ENCODE measurements around the gene PICK1.

DNA sequence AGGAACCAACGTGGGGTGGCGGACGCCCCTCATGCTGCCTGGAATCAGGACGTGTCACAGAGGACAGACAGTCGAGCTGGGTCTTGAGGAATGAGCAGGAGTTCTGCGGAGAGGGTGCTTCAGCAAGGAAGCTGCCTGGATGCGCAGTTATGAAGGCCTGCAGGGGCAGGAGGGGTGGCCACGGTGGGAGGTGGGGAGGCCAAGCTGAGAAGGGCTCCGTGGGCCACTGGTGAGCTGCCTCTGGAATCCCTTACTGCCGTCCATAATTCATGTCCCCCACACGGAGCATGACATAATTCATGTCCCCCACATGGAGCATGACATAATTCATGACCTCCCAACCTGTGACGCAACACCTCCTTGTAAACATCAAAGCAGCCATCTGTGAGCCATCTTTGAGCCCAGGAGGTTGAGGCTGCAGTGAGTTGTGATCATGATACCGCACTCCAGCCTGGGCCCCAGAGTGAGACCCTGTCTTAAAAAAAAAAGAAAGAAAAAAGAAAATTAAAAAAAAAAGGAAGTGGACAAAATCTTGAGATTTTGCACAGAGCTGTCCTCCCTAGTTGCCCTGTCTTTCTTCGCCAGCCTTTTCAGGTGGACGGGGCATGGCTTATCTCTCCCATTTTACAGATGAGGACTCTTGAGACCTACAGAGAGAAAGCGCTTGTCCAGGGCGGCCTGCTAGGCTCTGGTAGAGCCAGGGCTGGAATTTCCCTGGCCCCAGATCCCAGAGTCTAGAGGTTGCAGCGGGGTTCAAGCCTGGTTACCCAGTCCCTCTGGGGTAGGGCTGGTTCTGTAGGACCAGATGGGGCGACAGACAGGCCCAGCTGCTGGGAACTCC lies 24.3 kb upstream of the PICK1 start:
- TF ChIP-seq, protein P1, sequence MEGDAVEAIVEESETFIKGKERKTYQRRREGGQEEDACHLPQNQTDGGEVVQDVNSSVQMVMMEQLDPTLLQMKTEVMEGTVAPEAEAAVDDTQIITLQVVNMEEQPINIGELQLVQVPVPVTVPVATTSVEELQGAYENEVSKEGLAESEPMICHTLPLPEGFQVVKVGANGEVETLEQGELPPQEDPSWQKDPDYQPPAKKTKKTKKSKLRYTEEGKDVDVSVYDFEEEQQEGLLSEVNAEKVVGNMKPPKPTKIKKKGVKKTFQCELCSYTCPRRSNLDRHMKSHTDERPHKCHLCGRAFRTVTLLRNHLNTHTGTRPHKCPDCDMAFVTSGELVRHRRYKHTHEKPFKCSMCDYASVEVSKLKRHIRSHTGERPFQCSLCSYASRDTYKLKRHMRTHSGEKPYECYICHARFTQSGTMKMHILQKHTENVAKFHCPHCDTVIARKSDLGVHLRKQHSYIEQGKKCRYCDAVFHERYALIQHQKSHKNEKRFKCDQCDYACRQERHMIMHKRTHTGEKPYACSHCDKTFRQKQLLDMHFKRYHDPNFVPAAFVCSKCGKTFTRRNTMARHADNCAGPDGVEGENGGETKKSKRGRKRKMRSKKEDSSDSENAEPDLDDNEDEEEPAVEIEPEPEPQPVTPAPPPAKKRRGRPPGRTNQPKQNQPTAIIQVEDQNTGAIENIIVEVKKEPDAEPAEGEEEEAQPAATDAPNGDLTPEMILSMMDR (IDR thresholded peaks at IDR 0.05; ENCODE audit: extremely low read depth in 1 of 2, insufficient read depth in 1 of 2, low read depth in 1 of 2, low read length in 2 of 2), result no peak
- TF ChIP-seq MYC (IDR thresholded peaks at IDR 0.05; ENCODE audit: low read depth, low read length) (no peak), POLR2AphosphoS5 (IDR thresholded peaks at IDR 0.05; ENCODE audit: insufficient read depth, low read depth, low read length) (no peak), EZH2 (IDR thresholded peaks at IDR 0.05; ENCODE audit: borderline replicate concordance, low read depth, low read length, severe bottlenecking) (no peak), FOS (IDR thresholded peaks at IDR 0.05; ENCODE audit: borderline replicate concordance, insufficient read depth, low read length) (no peak), POLR2A (IDR thresholded peaks at IDR 0.05; ENCODE audit: low read depth, low read length) (no peak), JUN (IDR thresholded peaks at IDR 0.05; ENCODE audit: borderline replicate concordance, insufficient read depth, insufficient read length, low read depth) (no peak)
- TF ChIP-seq, protein P2, sequence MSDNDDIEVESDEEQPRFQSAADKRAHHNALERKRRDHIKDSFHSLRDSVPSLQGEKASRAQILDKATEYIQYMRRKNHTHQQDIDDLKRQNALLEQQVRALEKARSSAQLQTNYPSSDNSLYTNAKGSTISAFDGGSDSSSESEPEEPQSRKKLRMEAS (IDR thresholded peaks at IDR 0.05; ENCODE audit: insufficient read depth, insufficient read length), result no peak
